H4 (cell line): ENCODE data around the gene NOC2L. TPM values are rescaled to one million over a fixed set of nuclear protein-coding genes. Genes with fewer than 3 reads are reported as not detected.

Source experiments
- DNase-seq: peaks from one replicate; pipeline ENCODE4 v3.0.0-alpha.2; 2015; ENCODE audit warnings: low spot score
- total RNA-seq: library from RNA; depleted of rRNA; stranded (reverse); fragments of >200 nt; shearing (Covaris generic); gene quantifications from 2 replicates; pipeline ENCODE4 v1.2.3, GENCODE V29; 2014

Gene NOC2L
- total RNA-seq, 1 experiment from 2014 or later: 78.4 TPM

GRCh38 chr1:975365-975764 lies 16.3 kb upstream of the NOC2L start:
- no peak for DNase-seq

- no peak for DNase-seq
Measured at GRCh38 chr1:974687-975328, 15.8 kb upstream of the NOC2L start.

- no peak for DNase-seq
Measured at GRCh38 chr1:974293-974640, 15.2 kb upstream of the NOC2L start.

- DNase-seq: no peak
Measured at GRCh38 chr1:973459-974292, 14.6 kb upstream of the NOC2L start.

GRCh38 chr1:972726-973458 lies 13.8 kb upstream of the NOC2L start:
- DNase-seq: no peak

GRCh38 chr1:971751-972506 lies 12.9 kb upstream of the NOC2L start:
- no peak for DNase-seq

GRCh38 chr1:970973-971730 lies 12.1 kb upstream of the NOC2L start:
- DNase-seq: no peak

- DNase-seq: no peak
Measured at GRCh38 chr1:970242-970972, 11.4 kb upstream of the NOC2L start.

GRCh38 chr1:969260-969855 lies 10.3 kb upstream of the NOC2L start:
- no peak for DNase-seq

GRCh38 chr1:967466-968343 lies 8.6 kb upstream of the NOC2L start:
- DNase-seq: no peak

- DNase-seq: peak; percentile 80
Measured at GRCh38 chr1:966704-967300, 7.7 kb upstream of the NOC2L start.

- peak; percentile 85 for DNase-seq
Measured at GRCh38 chr1:966135-966703, 7.2 kb upstream of the NOC2L start, which contains the start of gene PLEKHN1. TSS of gene PLEKHN1 (plus strand) at chr1:966482. CDS start at chr1:966532, 50 bp downstream.

GRCh38 chr1:965526-966134 lies 6.6 kb upstream of the NOC2L start:
- DNase-seq: no peak

GRCh38 chr1:964691-965525 lies 5.9 kb upstream of the NOC2L start:
- DNase-seq: no peak

GRCh38 chr1:963746-964525 lies 4.9 kb upstream of the NOC2L start:
- DNase-seq: no peak

- DNase-seq: no peak
Measured at GRCh38 chr1:963301-963651, 4.2 kb upstream of the NOC2L start.
